Measurements from ENCODE around the gene PRRC2A.

PRRC2A gene

GRCh38 chr6:31654574-31655348 is 34.2 kb downstream of the PRRC2A start:
- no peak for DNase-seq

- no peak for DNase-seq
Measured at GRCh38 chr6:31655349-31656237, 35.1 kb downstream of the PRRC2A start, which contains the start of gene APOM. Gene APOM, plus strand, starts transcription at chr6:31655894. Its CDS starts 73 bp downstream, at chr6:31655967.

GRCh38 chr6:31657406-31658157 is 37.1 kb downstream of the PRRC2A start:
- DNase-seq = no peak

- no peak for DNase-seq
Measured at GRCh38 chr6:31658158-31658688, 37.7 kb downstream of the PRRC2A start.

GRCh38 chr6:31658983-31659648 is 38.6 kb downstream of the PRRC2A start:
- DNase-seq = no peak

- peak; percentile 75 for DNase-seq
Measured at GRCh38 chr6:31659649-31660380, 39.3 kb downstream of the PRRC2A start.

- DNase-seq = peak; percentile 88
Measured at GRCh38 chr6:31660381-31661261, 40.1 kb downstream of the PRRC2A start, which contains the start of gene C6orf47. Gene C6orf47, minus strand, starts transcription at chr6:31660778. Its CDS starts 831 bp downstream, at chr6:31659947.

- DNase-seq = no peak
Measured at GRCh38 chr6:31661262-31662123, 41.0 kb downstream of the PRRC2A start.

- DNase-seq = no peak
Measured at GRCh38 chr6:31662124-31662723, 41.7 kb downstream of the PRRC2A start.

GRCh38 chr6:31663126-31663960 is 42.8 kb downstream of the PRRC2A start:
- no peak for DNase-seq

- peak; percentile 63 for DNase-seq
Measured at GRCh38 chr6:31663961-31664789, 43.7 kb downstream of the PRRC2A start.

GRCh38 chr6:31664790-31665500 is 44.4 kb downstream of the PRRC2A start, which contains the start of gene GPANK1:
Gene GPANK1, minus strand, starts transcription at chr6:31664997. Its CDS starts 519 bp downstream, at chr6:31664478.
- DNase-seq = peak; percentile 92

GRCh38 chr6:31665501-31666336 is 45.2 kb downstream of the PRRC2A start, which contains the start of gene CSNK2B:
Gene CSNK2B, plus strand, starts transcription at chr6:31666080. Its CDS starts 752 bp downstream, at chr6:31666832.
- DNase-seq = peak; percentile 97

- DNase-seq = peak; percentile 60
Measured at GRCh38 chr6:31666337-31666965, 45.9 kb downstream of the PRRC2A start.
